Fibroblast of mammary gland (primary cell): ENCODE results near the gene TTC28.

Experiments used
- DNase-seq: peaks from one replicate; pipeline ENCODE4 v3.0.0-alpha.2; 2010; ENCODE audit warnings: low read depth
- H3K4me3 ChIP-seq: 2 replicates; pipeline ENCODE4 v1.5.1; 2011; ENCODE audit warnings: low read depth, mild to moderate bottlenecking, low read length, moderate library complexity; ENCODE audit not compliant: control insufficient read depth
- CTCF ChIP-seq: conservative IDR thresholded peaks from 2 replicates; pipeline ENCODE4 v1.5.1; 2011; ENCODE audit warnings: low read depth, low read length, inconsistent platforms; ENCODE audit not compliant: control insufficient read depth, insufficient read depth

The TTC28 gene

GRCh38 chr22:28154861-28155260 is 524.8 kb downstream of the TTC28 start:
- no peak for DNase-seq
- no peak overlapping the region for H3K4me3 ChIP-seq
- TF ChIP-seq CTCF = no peak

GRCh38 chr22:28151151-28151816 is 528.4 kb downstream of the TTC28 start:
- TF ChIP-seq CTCF = no peak
- no peak overlapping the region for H3K4me3 ChIP-seq
- DNase-seq = no peak

GRCh38 chr22:28148816-28149465 is 530.7 kb downstream of the TTC28 start:
- no peak for TF ChIP-seq CTCF
- no peak overlapping the region for H3K4me3 ChIP-seq
- peak; percentile 67 for DNase-seq

- H3K4me3 ChIP-seq = no peak overlapping the region
- no peak for TF ChIP-seq CTCF
- DNase-seq = no peak
These were observed 532.2 kb downstream of the TTC28 start for GRCh38 chr22:28147401-28147800.

GRCh38 chr22:28146401-28147314 is 533.0 kb downstream of the TTC28 start:
- no peak for TF ChIP-seq CTCF
- peak; percentile 9 for DNase-seq
- H3K4me3 ChIP-seq = no peak overlapping the region

- no peak for DNase-seq
- TF ChIP-seq CTCF = no peak
These were observed 535.5 kb downstream of the TTC28 start for GRCh38 chr22:28143961-28144745.

More at GRCh38 chr22:28143961-28144745, 535.5 kb downstream of the TTC28 start:
- H3K4me3 ChIP-seq = no peak overlapping the region
